Measurements from ENCODE around the gene TSPO2.
A peak's percentile ranks its signal among the peaks of the same experiment; 100 is the strongest.

TSPO2 gene

GRCh38 chr6:41042226-41043055 is at the start of gene TSPO2:
TSPO2 (plus strand) TSS chr6:41042467; CDS start chr6:41042986, 519 bp downstream.
- Histone ChIP-seq H3K4me1 (no peaks in the 10 kb centered on the region), H3K9me3 (ENCODE audit: control insufficient read depth, low read length) (no peaks in the 10 kb centered on the region), H3K79me2 (no peaks in the 10 kb centered on the region), H3K4me3 (ENCODE audit: low read depth, low read length) (no peak within 1 kb of the TSS), H3K4me2 (ENCODE audit: low read length) (no peak within 1 kb of the TSS), H2AFZ (no peak within 1 kb of the TSS), H3K27me3 (ENCODE audit: control insufficient read depth, insufficient read depth, low read length) (no peaks in the 10 kb centered on the region), H3K27ac (no peak within 1 kb of the TSS), H3K9ac (no peak within 1 kb of the TSS), H3K36me3 (ENCODE audit: control insufficient read depth, insufficient read depth, low read length) (no peaks in the 10 kb centered on the region)
- TF ChIP-seq CTCF (IDR thresholded peaks at IDR 0.05), result no peak

DNA sequence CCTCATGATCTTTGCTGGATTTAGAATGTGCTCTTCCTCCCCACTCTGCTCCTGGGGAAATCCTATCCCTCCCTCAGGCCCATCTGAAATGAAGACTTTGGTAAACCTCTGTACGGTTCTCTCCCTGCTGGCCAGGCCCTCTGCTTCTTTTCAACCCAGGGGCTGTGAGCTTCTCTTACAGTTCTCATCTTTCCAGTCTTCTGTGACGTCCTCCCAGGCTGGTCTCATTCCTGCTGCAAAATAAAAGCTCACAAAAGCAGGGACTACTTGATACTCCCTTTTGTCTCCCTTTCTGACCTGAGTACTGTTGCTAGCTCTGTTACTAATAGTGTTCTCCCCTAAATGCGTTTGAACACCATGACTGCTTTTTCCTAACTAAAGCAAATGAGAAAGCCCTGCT is 49.5 kb upstream of the TSPO2 start:
- Histone ChIP-seq H3K4me3 (ENCODE audit: low read depth, low read length) (no peak overlapping the region), H3K27ac (no peak overlapping the region), H3K36me3 (ENCODE audit: control insufficient read depth, insufficient read depth, low read length) (no peaks in the 10 kb centered on the region), H3K9ac (no peak overlapping the region), H3K4me1 (no peaks in the 10 kb centered on the region), H3K27me3 (ENCODE audit: control insufficient read depth, insufficient read depth, low read length) (no peaks in the 10 kb centered on the region), H3K9me3 (ENCODE audit: control insufficient read depth, low read length) (no peaks in the 10 kb centered on the region), H3K4me2 (ENCODE audit: low read length) (no peak overlapping the region), H3K79me2 (no peaks in the 10 kb centered on the region), H2AFZ (no peak overlapping the region)
- TF ChIP-seq CTCF (IDR thresholded peaks at IDR 0.05), result no peak

DNA sequence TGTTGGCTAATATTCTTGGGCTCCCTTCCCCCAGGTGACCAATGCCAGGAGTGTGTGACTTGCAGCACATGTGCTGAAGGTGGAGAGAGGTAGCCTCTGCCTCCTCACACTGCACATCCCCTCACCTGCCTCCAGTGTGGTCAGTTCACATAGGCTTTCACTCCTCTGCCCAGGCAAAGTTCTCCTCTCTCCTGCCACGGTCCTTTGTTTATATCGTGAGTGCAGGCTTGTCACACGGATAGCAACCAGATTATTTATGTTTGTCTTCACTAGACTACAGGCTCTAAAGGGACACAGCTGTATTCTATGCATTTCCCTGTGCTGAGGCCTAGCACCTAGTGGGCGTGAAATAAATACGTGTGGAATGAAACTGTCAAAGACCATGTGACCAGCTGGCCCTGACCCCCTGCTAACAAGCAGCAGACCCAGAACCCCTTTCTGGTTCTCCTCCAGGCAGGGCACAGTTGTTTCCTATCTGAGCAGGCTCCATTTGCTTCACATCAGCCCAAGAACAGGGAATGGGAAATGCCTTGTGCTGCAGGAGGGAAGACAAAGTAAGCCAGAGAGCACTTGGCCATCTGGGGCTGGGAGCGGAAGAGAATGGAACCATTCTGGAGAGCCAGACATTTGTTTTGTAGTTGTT is 45.6 kb upstream of the TSPO2 start:
- Histone ChIP-seq H3K4me3 (ENCODE audit: low read depth, low read length) (no peak overlapping the region), H3K79me2 (no peaks in the 10 kb centered on the region), H2AFZ (peak overlapping the region; percentile 36), H3K9ac (no peak overlapping the region), H3K27me3 (ENCODE audit: control insufficient read depth, insufficient read depth, low read length) (no peaks in the 10 kb centered on the region), H3K4me1 (no peaks in the 10 kb centered on the region), H3K9me3 (ENCODE audit: control insufficient read depth, low read length) (no peaks in the 10 kb centered on the region), H3K36me3 (ENCODE audit: control insufficient read depth, insufficient read depth, low read length) (no peaks in the 10 kb centered on the region), H3K4me2 (ENCODE audit: low read length) (no peak overlapping the region), H3K27ac (no peak overlapping the region)
- no peak for TF ChIP-seq CTCF (IDR thresholded peaks at IDR 0.05)

DNA sequence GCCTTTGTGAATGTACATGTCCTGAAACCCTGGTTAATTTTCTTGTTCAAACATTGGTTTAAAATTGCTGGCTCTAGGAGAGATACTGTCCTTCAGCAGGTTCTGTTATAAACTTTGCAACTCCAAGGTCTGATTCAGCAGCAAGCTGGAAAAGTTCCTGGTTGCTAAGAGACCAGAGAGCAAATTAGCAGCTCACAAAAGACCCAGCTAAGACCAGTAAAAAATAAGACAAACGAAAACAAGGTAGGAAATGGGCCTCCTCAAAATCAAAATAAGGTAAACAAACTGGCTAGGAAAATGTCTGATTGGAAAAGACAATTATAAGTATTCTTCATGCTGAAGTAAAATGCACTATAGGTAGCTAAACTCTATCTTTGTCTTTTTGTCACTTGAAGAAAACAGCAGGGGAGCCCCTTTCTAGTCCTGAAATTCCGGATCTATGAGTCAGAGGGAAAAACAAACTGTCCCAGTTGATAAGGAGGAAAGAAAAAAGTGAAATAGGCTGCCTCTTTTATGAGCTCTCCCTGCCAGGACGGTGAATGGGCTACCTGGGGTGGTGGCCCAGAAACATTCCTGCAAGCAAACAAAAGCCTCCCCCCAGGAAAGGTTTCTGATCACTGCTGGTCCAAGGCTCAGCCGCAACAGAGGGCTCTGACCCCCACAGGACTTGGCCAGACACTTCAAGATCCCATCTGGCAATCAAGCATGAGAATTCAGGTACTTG is 44.9 kb upstream of the TSPO2 start:
- no peaks in the 10 kb centered on the region for H3K9me3 ChIP-seq (ENCODE audit: control insufficient read depth, low read length)
- H3K9ac ChIP-seq, result no peak overlapping the region
- no peaks in the 10 kb centered on the region for H3K79me2 ChIP-seq
- H3K36me3 ChIP-seq (ENCODE audit: control insufficient read depth, insufficient read depth, low read length), result no peaks in the 10 kb centered on the region
- no peak overlapping the region for H3K27ac ChIP-seq
- H3K4me3 ChIP-seq (ENCODE audit: low read depth, low read length), result no peak overlapping the region
- H3K27me3 ChIP-seq (ENCODE audit: control insufficient read depth, insufficient read depth, low read length), result no peaks in the 10 kb centered on the region
- TF ChIP-seq CTCF (IDR thresholded peaks at IDR 0.05), result no peak
- H3K4me2 ChIP-seq (ENCODE audit: low read length), result no peak overlapping the region
- no peaks in the 10 kb centered on the region for H3K4me1 ChIP-seq
- peak overlapping the region; percentile 36 for H2AFZ ChIP-seq
